Tibial nerve (tissue), 3 donors: ENCODE measurements around the gene TMF1.

Experiments used
- POLR2A ChIP-seq, 2 donors: fragments of 450-650 bp; IDR thresholded peaks; one replicate each; pipeline ENCODE4 v1.6.1; 2017; ENCODE audit warnings: antibody characterized with exemption in 2 of 2, mild to moderate bottlenecking in 2 of 2, moderate library complexity in 2 of 2
- TF ChIP-seq, protein P1 (sequence below), 5 experiments: fragments of 200-600 bp in 3 of 5; fragments of 450-650 bp in 2 of 5; sonication (generic) in 3 of 5; IDR thresholded peaks; one replicate each; pipeline ENCODE4 v1.5.1; 2016 to 2019; ENCODE audit warnings: antibody characterized with exemption in 5 of 5, mild to moderate bottlenecking in 3 of 5, moderate library complexity in 2 of 5

GRCh38 chr3:69066121-69066520 lies 14.0 kb upstream of the TMF1 start:
- no peak for TF ChIP-seq POLR2A (IDR thresholded peaks at IDR 0.05)
- TF ChIP-seq, protein P1, sequence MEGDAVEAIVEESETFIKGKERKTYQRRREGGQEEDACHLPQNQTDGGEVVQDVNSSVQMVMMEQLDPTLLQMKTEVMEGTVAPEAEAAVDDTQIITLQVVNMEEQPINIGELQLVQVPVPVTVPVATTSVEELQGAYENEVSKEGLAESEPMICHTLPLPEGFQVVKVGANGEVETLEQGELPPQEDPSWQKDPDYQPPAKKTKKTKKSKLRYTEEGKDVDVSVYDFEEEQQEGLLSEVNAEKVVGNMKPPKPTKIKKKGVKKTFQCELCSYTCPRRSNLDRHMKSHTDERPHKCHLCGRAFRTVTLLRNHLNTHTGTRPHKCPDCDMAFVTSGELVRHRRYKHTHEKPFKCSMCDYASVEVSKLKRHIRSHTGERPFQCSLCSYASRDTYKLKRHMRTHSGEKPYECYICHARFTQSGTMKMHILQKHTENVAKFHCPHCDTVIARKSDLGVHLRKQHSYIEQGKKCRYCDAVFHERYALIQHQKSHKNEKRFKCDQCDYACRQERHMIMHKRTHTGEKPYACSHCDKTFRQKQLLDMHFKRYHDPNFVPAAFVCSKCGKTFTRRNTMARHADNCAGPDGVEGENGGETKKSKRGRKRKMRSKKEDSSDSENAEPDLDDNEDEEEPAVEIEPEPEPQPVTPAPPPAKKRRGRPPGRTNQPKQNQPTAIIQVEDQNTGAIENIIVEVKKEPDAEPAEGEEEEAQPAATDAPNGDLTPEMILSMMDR (IDR thresholded peaks at IDR 0.05): no peak
